ENCODE data around the gene NEK1. TPM values are rescaled to one million over a fixed set of nuclear protein-coding genes. Genes with fewer than 3 reads are reported as not detected.

NEK1 gene
- polyA plus RNA-seq, 1 experiment: 2.3 TPM

- Histone ChIP-seq H3K36me3 (ENCODE audit: control insufficient read depth, insufficient read depth, low read length) (no peaks in the 10 kb centered on the region), H3K4me3 (ENCODE audit: low read depth, low read length) (no peak overlapping the region), H3K27me3 (ENCODE audit: control insufficient read depth, insufficient read depth, low read length) (no peaks in the 10 kb centered on the region)
- no peak for DNase-seq (ENCODE audit: low read depth)
- TF ChIP-seq, protein P1, sequence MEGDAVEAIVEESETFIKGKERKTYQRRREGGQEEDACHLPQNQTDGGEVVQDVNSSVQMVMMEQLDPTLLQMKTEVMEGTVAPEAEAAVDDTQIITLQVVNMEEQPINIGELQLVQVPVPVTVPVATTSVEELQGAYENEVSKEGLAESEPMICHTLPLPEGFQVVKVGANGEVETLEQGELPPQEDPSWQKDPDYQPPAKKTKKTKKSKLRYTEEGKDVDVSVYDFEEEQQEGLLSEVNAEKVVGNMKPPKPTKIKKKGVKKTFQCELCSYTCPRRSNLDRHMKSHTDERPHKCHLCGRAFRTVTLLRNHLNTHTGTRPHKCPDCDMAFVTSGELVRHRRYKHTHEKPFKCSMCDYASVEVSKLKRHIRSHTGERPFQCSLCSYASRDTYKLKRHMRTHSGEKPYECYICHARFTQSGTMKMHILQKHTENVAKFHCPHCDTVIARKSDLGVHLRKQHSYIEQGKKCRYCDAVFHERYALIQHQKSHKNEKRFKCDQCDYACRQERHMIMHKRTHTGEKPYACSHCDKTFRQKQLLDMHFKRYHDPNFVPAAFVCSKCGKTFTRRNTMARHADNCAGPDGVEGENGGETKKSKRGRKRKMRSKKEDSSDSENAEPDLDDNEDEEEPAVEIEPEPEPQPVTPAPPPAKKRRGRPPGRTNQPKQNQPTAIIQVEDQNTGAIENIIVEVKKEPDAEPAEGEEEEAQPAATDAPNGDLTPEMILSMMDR (IDR thresholded peaks at IDR 0.05; ENCODE audit: insufficient read depth, low read depth, low read length): no peak
- ChIA-PET CTCF (interaction anchor here (0.7 to 1.3 kb wide), 5 partner anchors 9 to 439 kb away, joined by 3 to 5 read pairs (median 3); partner anchors contain the start of genes AADAT and NEK1), POLR2A (no interaction called here)
Measured at GRCh38 chr4:169650227-169650936, 38.0 kb upstream of the NEK1 start.

- DNase-seq (ENCODE audit: low read depth): no peak
- Histone ChIP-seq H3K27me3 (ENCODE audit: control insufficient read depth, insufficient read depth, low read length) (no peaks in the 10 kb centered on the region), H3K36me3 (ENCODE audit: control insufficient read depth, insufficient read depth, low read length) (no peaks in the 10 kb centered on the region), H3K4me3 (ENCODE audit: low read depth, low read length) (no peak overlapping the region)
- TF ChIP-seq, protein P1 (IDR thresholded peaks at IDR 0.05; ENCODE audit: insufficient read depth, low read depth, low read length): no peak
- POLR2A ChIA-PET: interaction anchor here (0.7 kb wide), 1 partner anchor 10 kb away, joined by 3 read pairs; no protein-coding TSS in a partner anchor
- CTCF ChIA-PET: interaction anchor here (0.7 to 1.4 kb wide), 6 partner anchors 10 to 439 kb away, joined by 3 to 5 read pairs (median 3); partner anchors contain the start of genes AADAT and NEK1
Measured at GRCh38 chr4:169649545-169650226, 37.3 kb upstream of the NEK1 start.

DNA sequence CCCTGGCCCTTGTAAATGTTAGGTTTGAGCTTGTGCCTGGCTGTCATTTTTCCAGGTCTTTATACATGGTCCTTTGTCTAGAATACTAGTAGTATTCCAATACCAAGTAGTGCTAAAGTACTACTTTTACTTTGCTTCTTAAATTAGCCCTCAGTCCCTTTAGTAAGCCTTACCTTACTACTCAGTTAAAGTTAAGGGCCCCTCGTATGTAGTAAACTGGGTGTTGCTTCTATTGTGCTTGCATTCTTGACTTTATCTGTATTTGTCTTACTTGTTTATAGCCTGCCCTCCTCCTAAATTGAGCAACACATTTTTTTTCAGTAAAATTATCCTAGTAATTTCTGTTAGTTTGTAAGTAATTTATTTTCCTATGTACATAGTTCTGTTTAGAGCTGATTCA is 33.2 kb upstream of the NEK1 start:
- TF ChIP-seq, protein P1 (IDR thresholded peaks at IDR 0.05; ENCODE audit: insufficient read depth, low read depth, low read length): no peak
- no peak overlapping the region for H3K4me3 ChIP-seq (ENCODE audit: low read depth, low read length)
- CTCF ChIA-PET: interaction anchor here (1.2 kb wide), 1 partner anchor 26 kb away, joined by 3 read pairs; the partner anchor contains the start of gene CLCN3
- DNase-seq (ENCODE audit: low read depth): no peak
- H3K36me3 ChIP-seq (ENCODE audit: control insufficient read depth, insufficient read depth, low read length): no peaks in the 10 kb centered on the region
- POLR2A ChIA-PET: no interaction called here
- H3K27me3 ChIP-seq (ENCODE audit: control insufficient read depth, insufficient read depth, low read length): no peaks in the 10 kb centered on the region

DNA sequence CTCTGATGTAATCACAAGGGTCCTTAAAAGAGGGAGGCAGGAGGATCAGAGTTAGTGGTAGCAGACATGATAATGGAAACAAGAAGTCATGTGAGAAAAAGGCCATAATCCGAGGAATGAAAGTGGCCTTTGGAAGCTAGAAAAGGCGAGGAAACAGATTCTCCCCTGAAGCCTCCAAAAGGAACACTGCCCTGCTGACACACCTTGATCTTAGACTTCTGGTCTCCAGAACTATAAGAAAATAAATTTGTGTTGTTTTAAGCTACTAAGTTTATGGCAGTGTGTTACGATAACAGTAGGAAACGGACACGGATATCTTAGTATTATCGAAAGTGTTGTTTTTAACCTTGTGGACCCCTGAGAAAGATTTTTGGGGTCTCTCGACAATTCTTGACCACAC is 32.4 kb upstream of the NEK1 start:
- ChIA-PET CTCF (interaction anchor here (1.2 kb wide), 1 partner anchor 25 kb away, joined by 3 read pairs; the partner anchor contains the start of gene CLCN3), POLR2A (no interaction called here)
- TF ChIP-seq, protein P1 (IDR thresholded peaks at IDR 0.05; ENCODE audit: insufficient read depth, low read depth, low read length): no peak
- no peaks in the 10 kb centered on the region for H3K36me3 ChIP-seq (ENCODE audit: control insufficient read depth, insufficient read depth, low read length)
- no peak for DNase-seq (ENCODE audit: low read depth)
- H3K27me3 ChIP-seq (ENCODE audit: control insufficient read depth, insufficient read depth, low read length): no peaks in the 10 kb centered on the region
- H3K4me3 ChIP-seq (ENCODE audit: low read depth, low read length): no peak overlapping the region

DNA sequence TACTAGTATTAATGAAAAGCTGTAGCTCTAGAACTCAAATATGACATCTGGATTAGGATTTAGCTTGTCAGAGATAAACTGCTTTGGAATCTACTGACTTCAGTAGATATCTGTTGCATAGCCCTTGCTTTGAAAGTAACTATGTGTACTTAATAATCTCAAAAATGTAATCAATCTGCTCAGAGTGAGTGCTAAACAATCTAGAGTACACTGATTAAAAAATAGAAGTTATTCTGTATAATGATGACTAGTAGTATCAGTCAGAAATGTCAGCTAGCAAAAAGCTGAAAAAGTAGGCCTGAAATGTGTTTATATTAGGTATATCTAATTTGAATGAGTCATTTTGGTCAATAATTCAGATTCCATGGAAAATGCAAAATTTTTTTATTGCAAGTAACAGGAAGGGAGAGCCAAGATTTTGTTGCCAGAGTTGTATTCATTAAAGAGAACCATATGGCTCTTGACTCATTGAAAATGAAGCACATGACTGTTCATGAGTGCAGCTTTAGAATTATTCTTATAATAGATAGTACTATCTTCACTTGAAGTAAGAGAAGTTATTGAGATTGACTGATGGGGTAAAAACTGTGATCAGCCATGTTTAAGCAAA is 28.0 kb upstream of the NEK1 start:
- DNase-seq (ENCODE audit: low read depth): peak; percentile 64
- CTCF ChIA-PET: interaction anchor here (1.0 to 1.5 kb wide), 4 partner anchors 12 to 40 kb away, joined by 3 to 5 read pairs (median 3); partner anchors contain the start of gene CLCN3
- H3K27me3 ChIP-seq (ENCODE audit: control insufficient read depth, insufficient read depth, low read length): no peaks in the 10 kb centered on the region
- H3K36me3 ChIP-seq (ENCODE audit: control insufficient read depth, insufficient read depth, low read length): no peaks in the 10 kb centered on the region
- no peak overlapping the region for H3K4me3 ChIP-seq (ENCODE audit: low read depth, low read length)
- POLR2A ChIA-PET: no interaction called here
- TF ChIP-seq, protein P1 (IDR thresholded peaks at IDR 0.05; ENCODE audit: insufficient read depth, low read depth, low read length): no peak
